ENCODE data around the gene LIPN.
A peak's percentile ranks its signal among the peaks of the same experiment; 100 is the strongest.

The LIPN gene

DNA sequence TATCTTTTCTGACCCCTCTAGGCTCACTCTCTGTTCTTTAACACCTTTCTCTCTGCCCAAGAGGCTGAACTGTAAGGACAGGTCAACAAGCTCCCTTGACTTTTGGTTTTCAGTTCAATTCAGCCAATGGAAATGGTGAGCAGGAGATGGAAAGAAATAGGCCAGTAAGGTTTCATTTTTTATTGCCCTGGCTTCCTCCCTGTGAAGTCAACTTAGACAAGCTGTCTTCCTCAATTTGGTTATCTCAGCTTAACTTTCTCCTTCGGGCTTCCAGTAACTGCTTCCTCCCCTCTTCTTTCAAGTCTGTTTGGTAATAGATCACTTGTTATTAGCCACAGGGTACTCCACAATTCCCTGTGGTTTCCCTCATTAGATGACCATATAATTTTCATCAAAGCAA is 34.0 kb upstream of the LIPN start:
- Histone ChIP-seq H3K4me2 (ENCODE audit: low read length) (no peak overlapping the region), H3K4me3 (ENCODE audit: low read length) (no peak overlapping the region)
- TF ChIP-seq, protein P1, sequence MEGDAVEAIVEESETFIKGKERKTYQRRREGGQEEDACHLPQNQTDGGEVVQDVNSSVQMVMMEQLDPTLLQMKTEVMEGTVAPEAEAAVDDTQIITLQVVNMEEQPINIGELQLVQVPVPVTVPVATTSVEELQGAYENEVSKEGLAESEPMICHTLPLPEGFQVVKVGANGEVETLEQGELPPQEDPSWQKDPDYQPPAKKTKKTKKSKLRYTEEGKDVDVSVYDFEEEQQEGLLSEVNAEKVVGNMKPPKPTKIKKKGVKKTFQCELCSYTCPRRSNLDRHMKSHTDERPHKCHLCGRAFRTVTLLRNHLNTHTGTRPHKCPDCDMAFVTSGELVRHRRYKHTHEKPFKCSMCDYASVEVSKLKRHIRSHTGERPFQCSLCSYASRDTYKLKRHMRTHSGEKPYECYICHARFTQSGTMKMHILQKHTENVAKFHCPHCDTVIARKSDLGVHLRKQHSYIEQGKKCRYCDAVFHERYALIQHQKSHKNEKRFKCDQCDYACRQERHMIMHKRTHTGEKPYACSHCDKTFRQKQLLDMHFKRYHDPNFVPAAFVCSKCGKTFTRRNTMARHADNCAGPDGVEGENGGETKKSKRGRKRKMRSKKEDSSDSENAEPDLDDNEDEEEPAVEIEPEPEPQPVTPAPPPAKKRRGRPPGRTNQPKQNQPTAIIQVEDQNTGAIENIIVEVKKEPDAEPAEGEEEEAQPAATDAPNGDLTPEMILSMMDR (IDR thresholded peaks at IDR 0.05; ENCODE audit: low read depth, low read length, poor library complexity, severe bottlenecking), result no peak
- TF ChIP-seq EZH2phosphoT487 (IDR thresholded peaks at IDR 0.05; ENCODE audit: borderline replicate concordance, low read length), result no peak

DNA sequence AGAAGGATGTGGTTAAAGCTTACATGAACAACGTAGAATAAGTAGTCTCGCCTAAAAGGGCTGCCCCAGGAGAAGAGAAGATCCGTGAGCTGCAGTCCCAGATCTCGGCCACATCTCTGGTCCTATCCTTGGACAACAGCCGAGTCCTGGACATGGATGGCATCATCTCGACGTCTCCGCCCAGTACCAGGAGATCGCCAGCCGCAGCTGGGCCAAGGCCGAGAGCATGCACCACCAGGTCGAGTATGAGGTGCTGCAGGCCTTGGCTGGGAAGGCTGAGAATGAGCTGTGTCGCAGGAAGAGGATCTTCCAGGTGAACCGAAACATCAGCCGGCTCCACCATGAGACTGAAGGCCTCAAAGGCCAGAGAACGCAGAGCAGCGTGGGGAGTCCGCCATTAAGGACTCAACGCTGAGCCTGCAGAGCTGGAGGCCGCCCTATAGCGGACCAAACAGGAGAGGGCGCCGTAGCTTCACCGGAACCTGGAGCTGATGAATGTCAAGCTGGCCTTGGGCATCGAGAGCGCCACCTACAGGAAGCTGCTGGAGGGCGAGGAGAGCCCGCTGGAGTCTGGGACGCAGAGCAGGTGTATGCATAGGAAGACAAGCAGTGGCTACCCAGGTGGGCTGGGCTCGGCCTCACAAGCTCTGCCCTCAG is 31.6 kb upstream of the LIPN start:
- Histone ChIP-seq H4K20me1 (ENCODE audit: control insufficient read depth, insufficient read depth, low read depth, low read length) (no peaks in the 10 kb centered on the region), H3F3A (ENCODE audit: control insufficient read depth, insufficient read depth) (no peaks in the 10 kb centered on the region), H3K27ac (ENCODE audit: low read depth, low read length) (no peak overlapping the region), H3K4me2 (ENCODE audit: low read length) (no peak overlapping the region), H3K9me3 (ENCODE audit: control insufficient read depth, insufficient read depth, low read length) (no peaks in the 10 kb centered on the region), H3K4me1 (ENCODE audit: control insufficient read depth, low read length) (no peaks in the 10 kb centered on the region), H3K27me3 (ENCODE audit: control insufficient read depth, low read length) (peaks cover 6% of the 10 kb centered on the region; the same call in 1 of the 2 replicates), H3K36me3 (ENCODE audit: control insufficient read depth, low read length) (no peaks in the 10 kb centered on the region), H3K79me2 (ENCODE audit: control insufficient read depth, low read length) (no peaks in the 10 kb centered on the region), H3K9me2 (replicated peaks; ENCODE audit: control insufficient read depth, low read length) (no peaks in the 10 kb centered on the region), H3K4me3 (ENCODE audit: low read length) (no peak overlapping the region)
- TF ChIP-seq EZH2phosphoT487 (IDR thresholded peaks at IDR 0.05; ENCODE audit: borderline replicate concordance, low read length), result no peak
- TF ChIP-seq, protein P1 (IDR thresholded peaks at IDR 0.05; ENCODE audit: low read depth, low read length, poor library complexity, severe bottlenecking), result peak; percentile 67

More for the DNA sequence above, 34.0 kb upstream of the LIPN start:
- H3F3A ChIP-seq (ENCODE audit: control insufficient read depth, insufficient read depth), result no peaks in the 10 kb centered on the region
- no peaks in the 10 kb centered on the region for H3K9me3 ChIP-seq (ENCODE audit: control insufficient read depth, insufficient read depth, low read length)
- H3K27ac ChIP-seq (ENCODE audit: low read depth, low read length), result no peak overlapping the region
- H3K9me2 ChIP-seq (replicated peaks; ENCODE audit: control insufficient read depth, low read length), result no peaks in the 10 kb centered on the region
- no peaks in the 10 kb centered on the region for H3K79me2 ChIP-seq (ENCODE audit: control insufficient read depth, low read length)
- peaks cover 6% of the 10 kb centered on the region; the same call in 1 of the 2 replicates for H3K27me3 ChIP-seq (ENCODE audit: control insufficient read depth, low read length)
- H3K36me3 ChIP-seq (ENCODE audit: control insufficient read depth, low read length), result no peaks in the 10 kb centered on the region
- H4K20me1 ChIP-seq (ENCODE audit: control insufficient read depth, insufficient read depth, low read depth, low read length), result no peaks in the 10 kb centered on the region
- no peaks in the 10 kb centered on the region for H3K4me1 ChIP-seq (ENCODE audit: control insufficient read depth, low read length)

DNA sequence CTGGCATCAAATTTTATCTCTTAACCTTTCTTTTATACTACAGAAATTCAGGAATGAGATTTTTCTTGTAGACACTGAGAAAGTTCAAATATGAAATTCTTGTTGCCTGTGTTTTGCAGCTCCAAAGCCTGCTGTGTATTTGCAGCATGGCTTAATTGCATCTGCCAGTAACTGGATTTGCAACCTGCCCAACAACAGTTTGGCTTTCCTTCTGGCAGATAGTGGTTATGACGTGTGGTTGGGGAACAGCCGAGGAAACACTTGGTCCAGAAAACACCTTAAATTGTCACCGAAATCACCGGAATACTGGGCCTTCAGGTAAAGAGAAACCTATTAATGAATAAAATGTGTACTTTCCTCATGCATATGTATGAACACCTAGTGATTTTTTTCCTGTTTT is 29.0 kb upstream of the LIPN start:
- Histone ChIP-seq H3K4me1 (ENCODE audit: control insufficient read depth, low read length) (no peaks in the 10 kb centered on the region), H3K9me2 (replicated peaks; ENCODE audit: control insufficient read depth, low read length) (no peaks in the 10 kb centered on the region), H3K4me3 (ENCODE audit: low read length) (no peak overlapping the region), H3K9me3 (ENCODE audit: control insufficient read depth, insufficient read depth, low read length) (no peaks in the 10 kb centered on the region), H3K27me3 (ENCODE audit: control insufficient read depth, low read length) (0 out of 2 replicates have a peak, but pooled peaks cover 2% of the 10 kb centered on the region), H3K79me2 (ENCODE audit: control insufficient read depth, low read length) (no peaks in the 10 kb centered on the region), H3K27ac (ENCODE audit: low read depth, low read length) (no peak overlapping the region), H3K4me2 (ENCODE audit: low read length) (no peak overlapping the region), H3F3A (ENCODE audit: control insufficient read depth, insufficient read depth) (no peaks in the 10 kb centered on the region), H3K36me3 (ENCODE audit: control insufficient read depth, low read length) (no peaks in the 10 kb centered on the region), H4K20me1 (ENCODE audit: control insufficient read depth, insufficient read depth, low read depth, low read length) (no peaks in the 10 kb centered on the region)
- TF ChIP-seq, protein P1 (IDR thresholded peaks at IDR 0.05; ENCODE audit: low read depth, low read length, poor library complexity, severe bottlenecking), result no peak
- TF ChIP-seq EZH2phosphoT487 (IDR thresholded peaks at IDR 0.05; ENCODE audit: borderline replicate concordance, low read length), result no peak
